ENCODE results near the gene SRSF4.

Gene SRSF4

GRCh38 chr1:29221296-29221695 lies 39.6 kb upstream of the SRSF4 start:
- no peaks in the 10 kb centered on the region for H3K4me1 ChIP-seq
- H3K4me2 ChIP-seq (ENCODE audit: low read length): no peak overlapping the region
- TF ChIP-seq CTCF (IDR thresholded peaks at IDR 0.05): no peak
- no peak overlapping the region for H3K27ac ChIP-seq
- no peak overlapping the region for H2AFZ ChIP-seq
- no peaks in the 10 kb centered on the region for H3K27me3 ChIP-seq (ENCODE audit: control insufficient read depth, insufficient read depth, low read length)
- no peaks in the 10 kb centered on the region for H3K36me3 ChIP-seq (ENCODE audit: control insufficient read depth, insufficient read depth, low read length)
- no peak overlapping the region for H3K9ac ChIP-seq
- H3K9me3 ChIP-seq (ENCODE audit: control insufficient read depth, low read length): no peaks in the 10 kb centered on the region
- H3K79me2 ChIP-seq: no peaks in the 10 kb centered on the region
- H3K4me3 ChIP-seq (ENCODE audit: low read depth, low read length): no peak overlapping the region

- no peaks in the 10 kb centered on the region for H3K79me2 ChIP-seq
- H3K36me3 ChIP-seq (ENCODE audit: control insufficient read depth, insufficient read depth, low read length): no peaks in the 10 kb centered on the region
- H3K4me1 ChIP-seq: peaks cover 4% of the 10 kb centered on the region
- no peak overlapping the region for H3K4me2 ChIP-seq (ENCODE audit: low read length)
- no peak for TF ChIP-seq CTCF (IDR thresholded peaks at IDR 0.05)
- H3K4me3 ChIP-seq (ENCODE audit: low read depth, low read length): no peak overlapping the region
- no peaks in the 10 kb centered on the region for H3K27me3 ChIP-seq (ENCODE audit: control insufficient read depth, insufficient read depth, low read length)
- no peak overlapping the region for H3K9ac ChIP-seq
- H3K9me3 ChIP-seq (ENCODE audit: control insufficient read depth, low read length): no peaks in the 10 kb centered on the region
- no peak overlapping the region for H2AFZ ChIP-seq
- no peak overlapping the region for H3K27ac ChIP-seq
Observed at GRCh38 chr1:29218223-29218622, 36.5 kb upstream of the SRSF4 start.

- Histone ChIP-seq H3K27ac (peak overlapping the region; percentile 32), H3K36me3 (ENCODE audit: control insufficient read depth, insufficient read depth, low read length) (no peaks in the 10 kb centered on the region), H3K27me3 (ENCODE audit: control insufficient read depth, insufficient read depth, low read length) (no peaks in the 10 kb centered on the region), H3K9me3 (ENCODE audit: control insufficient read depth, low read length) (no peaks in the 10 kb centered on the region), H3K4me3 (ENCODE audit: low read depth, low read length) (no peak overlapping the region), H3K79me2 (no peaks in the 10 kb centered on the region), H3K4me2 (ENCODE audit: low read length) (no peak overlapping the region), H3K9ac (no peak overlapping the region), H2AFZ (no peak overlapping the region), H3K4me1 (peaks cover 6% of the 10 kb centered on the region)
- no peak for TF ChIP-seq CTCF (IDR thresholded peaks at IDR 0.05)
Observed at GRCh38 chr1:29217633-29218032, 35.9 kb upstream of the SRSF4 start.

- no peak for TF ChIP-seq CTCF (IDR thresholded peaks at IDR 0.05)
- Histone ChIP-seq H3K4me2 (ENCODE audit: low read length) (no peak overlapping the region), H3K27ac (peak overlapping the region; percentile 42), H3K9me3 (ENCODE audit: control insufficient read depth, low read length) (no peaks in the 10 kb centered on the region), H3K9ac (no peak overlapping the region), H3K36me3 (ENCODE audit: control insufficient read depth, insufficient read depth, low read length) (no peaks in the 10 kb centered on the region), H3K4me3 (ENCODE audit: low read depth, low read length) (no peak overlapping the region), H3K27me3 (ENCODE audit: control insufficient read depth, insufficient read depth, low read length) (no peaks in the 10 kb centered on the region), H2AFZ (no peak overlapping the region), H3K79me2 (no peaks in the 10 kb centered on the region), H3K4me1 (peaks cover 6% of the 10 kb centered on the region)
Observed at GRCh38 chr1:29213055-29213454, 31.4 kb upstream of the SRSF4 start.

Data from parathyroid adenoma (tissue), 2 donors.